Hypothalamus (tissue), 51 donors: ENCODE results near the gene RAX2.
A peak's percentile ranks its signal among the peaks of the same experiment; 100 is the strongest.
"Not testable (repeated sequence)": the region's sequence is repeated elsewhere in the genome, so short reads cannot be mapped to it uniquely, and the experiment has no call there.

Source experiments
- DNase-seq, 51 donors: peaks; one replicate each; lab custom pipeline; 2025; lab: John Stamatoyannopoulos, UW

Gene RAX2

GRCh38 chr19:3762130-3762473, 9.9 kb downstream of the RAX2 start:
- DNase-seq: no peak

- peak; percentile 46 to 96 (median 82) for DNase-seq
These were observed 10.5 kb downstream of the RAX2 start, which contains the start of gene APBA3 for GRCh38 chr19:3761382-3762129. APBA3 (minus strand) TSS chr19:3761692; CDS start chr19:3760264, 1,428 bp downstream.

- peak in 3 of 51 donors; percentile 16 to 35 (median 33) for DNase-seq
These were observed 11.1 kb downstream of the RAX2 start for GRCh38 chr19:3760871-3761361.

GRCh38 chr19:3759482-3760254, 12.4 kb downstream of the RAX2 start:
- DNase-seq: peak in 4 of 51 donors; percentile 3 to 22 (median 8)

GRCh38 chr19:3758297-3758696, 13.7 kb downstream of the RAX2 start:
- DNase-seq: not testable (repeated sequence)

GRCh38 chr19:3757705-3758104, 14.3 kb downstream of the RAX2 start:
- not testable (repeated sequence) for DNase-seq

- no peak for DNase-seq
These were observed 18.2 kb downstream of the RAX2 start for GRCh38 chr19:3753631-3754410.

- no peak for DNase-seq
These were observed 19.5 kb downstream of the RAX2 start for GRCh38 chr19:3752492-3752891.

- DNase-seq: no peak
These were observed 20.8 kb downstream of the RAX2 start for GRCh38 chr19:3751236-3751635.

GRCh38 chr19:3750211-3750610, 21.8 kb downstream of the RAX2 start:
- DNase-seq: no peak

GRCh38 chr19:3748965-3749364, 23.1 kb downstream of the RAX2 start:
- no peak for DNase-seq

GRCh38 chr19:3746371-3747056, 25.5 kb downstream of the RAX2 start:
- DNase-seq: no peak

GRCh38 chr19:3745363-3746045, 26.5 kb downstream of the RAX2 start:
- no peak for DNase-seq

- DNase-seq: no peak
These were observed 28.5 kb downstream of the RAX2 start for GRCh38 chr19:3743486-3743885.

- no peak for DNase-seq
These were observed 31.6 kb downstream of the RAX2 start for GRCh38 chr19:3740431-3740830.

GRCh38 chr19:3738477-3739220, 33.4 kb downstream of the RAX2 start:
- DNase-seq: no peak

GRCh38 chr19:3737487-3738205, 34.4 kb downstream of the RAX2 start:
- DNase-seq: no peak

- DNase-seq: no peak
These were observed 35.8 kb downstream of the RAX2 start for GRCh38 chr19:3736106-3736724.
